GM18526 (cell line): ENCODE data around the gene HNRNPA3.

ENCODE experiments used
- POLR2A ChIP-seq: IDR thresholded peaks from 3 replicates; pipeline ENCODE4 v1.6.1; 2011; ENCODE audit not compliant: insufficient read length; ENCODE audit errors: extremely low read depth

Gene HNRNPA3

DNA sequence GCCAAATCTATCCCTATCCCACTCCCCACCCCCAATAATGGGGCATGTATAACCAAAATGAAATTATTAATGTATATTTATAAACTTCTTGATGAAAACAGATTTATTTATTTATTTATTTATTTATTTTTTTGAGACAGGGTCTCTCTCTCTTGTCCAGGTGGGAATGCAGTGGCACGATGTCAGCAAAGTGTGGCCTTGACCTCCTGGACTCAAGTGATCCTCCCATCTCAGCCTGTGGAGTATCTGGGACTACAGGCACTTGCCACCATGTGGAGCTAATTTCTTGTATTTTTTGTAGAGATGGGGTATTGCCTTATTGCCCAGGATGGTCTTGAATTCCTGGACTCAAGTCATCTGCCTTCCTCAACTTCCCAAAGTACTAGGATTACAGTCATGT lies 28.0 kb upstream of the HNRNPA3 start:
- TF ChIP-seq POLR2A = no peak

DNA sequence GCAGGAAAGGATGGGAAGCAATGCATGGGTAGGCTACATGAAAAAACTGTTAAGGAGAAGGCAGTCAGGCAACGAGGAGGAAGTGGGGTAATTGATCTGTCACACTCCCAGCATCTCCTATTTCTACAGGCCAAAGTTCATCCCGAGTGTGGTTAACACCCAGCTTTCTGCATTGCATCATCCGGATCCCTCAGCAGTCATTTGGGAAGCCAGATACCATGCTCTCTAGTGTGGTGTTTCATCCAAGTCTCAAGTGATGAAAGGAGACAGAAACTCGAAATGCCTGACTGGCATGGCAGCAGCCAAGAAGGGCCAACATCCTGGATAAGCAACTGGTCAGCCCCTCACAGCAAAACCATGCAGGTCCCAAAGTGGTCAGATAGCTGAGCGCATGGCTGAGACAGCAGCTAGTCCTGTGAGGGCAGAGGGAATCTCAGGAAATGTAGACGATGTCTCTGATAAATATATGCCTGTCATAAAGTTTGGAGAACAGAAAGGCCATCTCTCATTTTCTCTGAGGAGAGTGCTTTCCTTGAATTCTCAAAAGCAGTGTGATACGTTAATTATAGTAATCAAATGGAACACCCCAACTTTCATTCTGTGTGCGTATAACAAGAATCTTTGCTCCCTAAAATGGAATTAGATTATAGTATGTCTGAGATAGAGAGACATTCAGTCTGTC lies 24.8 kb upstream of the HNRNPA3 start:
- no peak for TF ChIP-seq POLR2A

DNA sequence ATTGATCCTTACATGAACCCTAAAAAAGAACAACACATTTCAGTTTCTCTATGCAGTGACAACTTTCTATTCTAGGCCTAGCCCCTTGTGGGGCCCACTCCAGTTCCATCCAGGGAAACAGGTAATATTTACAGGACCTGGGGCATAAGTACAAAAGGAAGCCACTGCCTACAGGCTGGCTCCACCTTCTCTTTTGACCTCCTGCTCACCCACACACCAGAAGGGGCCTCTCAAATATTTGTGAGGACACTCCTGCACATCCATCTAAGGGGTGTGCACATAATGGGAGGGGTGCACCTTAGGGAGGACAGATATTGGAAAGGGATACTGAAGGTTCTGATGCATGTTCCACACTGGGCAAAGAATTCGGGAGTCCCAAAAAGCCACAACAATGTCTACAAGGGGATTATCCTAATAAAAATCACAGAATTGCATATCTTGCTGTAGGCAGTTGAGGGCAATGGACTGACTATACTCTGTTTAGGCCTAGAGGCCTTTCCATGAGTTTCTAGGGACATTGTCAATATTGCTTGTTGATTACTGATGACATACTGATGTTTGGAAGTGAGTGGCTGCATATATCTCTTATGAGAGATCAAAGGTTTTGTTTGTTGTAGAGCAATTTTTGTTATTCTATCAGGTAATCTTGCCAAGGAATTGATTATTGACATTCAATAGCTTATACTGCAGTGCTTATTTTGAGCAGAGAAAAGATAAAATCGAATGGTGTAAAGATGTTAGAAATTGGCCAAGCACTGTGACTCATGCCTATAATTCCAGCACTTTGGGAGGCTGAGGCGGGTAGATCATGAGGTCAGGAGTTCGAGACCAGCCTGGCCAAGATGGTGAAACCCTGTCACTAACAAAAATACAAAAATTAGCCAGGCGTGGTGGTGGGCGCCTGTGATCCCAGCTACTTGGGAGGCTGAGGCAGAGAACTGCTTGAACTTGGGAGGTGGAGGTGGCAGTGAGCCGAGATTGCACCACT lies 23.8 kb upstream of the HNRNPA3 start:
- no peak for TF ChIP-seq POLR2A

DNA sequence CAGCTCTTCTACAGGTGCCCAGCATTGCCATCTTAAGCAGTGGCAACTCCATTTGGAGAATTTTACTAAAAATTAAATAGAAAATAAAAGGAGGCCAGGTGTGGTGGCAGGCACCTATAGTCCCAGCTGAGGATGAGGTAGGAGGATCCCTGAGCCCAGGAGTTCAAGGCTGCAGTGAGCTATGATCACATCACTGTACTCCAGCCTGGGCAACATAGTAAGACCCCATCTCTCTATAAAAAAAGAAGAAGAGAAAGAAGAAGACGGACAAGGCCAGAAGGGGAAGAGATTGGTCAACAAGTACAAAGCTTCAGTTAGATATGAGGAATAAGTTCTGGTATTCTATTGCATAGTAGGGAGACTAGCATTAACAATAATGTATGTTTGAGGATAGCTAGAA lies 21.7 kb upstream of the HNRNPA3 start:
- TF ChIP-seq POLR2A = no peak

DNA sequence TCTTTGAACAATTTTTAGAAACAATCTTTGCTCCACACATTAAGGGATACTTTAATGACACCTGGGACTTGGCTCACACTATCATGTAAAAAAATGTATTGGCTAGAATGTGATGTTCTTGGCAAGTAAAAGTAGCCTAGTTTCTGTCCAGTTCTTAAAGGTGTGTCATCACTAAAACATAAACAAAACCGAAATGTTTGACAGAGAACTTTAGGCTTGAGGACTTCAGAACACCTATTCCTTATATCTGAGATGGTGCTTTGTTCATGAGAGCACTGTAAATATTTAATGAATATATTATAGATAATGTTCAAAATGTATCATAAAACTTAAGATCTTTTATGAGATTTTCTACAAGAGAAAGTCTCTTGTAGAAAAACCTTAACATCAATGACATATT lies 19.8 kb upstream of the HNRNPA3 start:
- no peak for TF ChIP-seq POLR2A

DNA sequence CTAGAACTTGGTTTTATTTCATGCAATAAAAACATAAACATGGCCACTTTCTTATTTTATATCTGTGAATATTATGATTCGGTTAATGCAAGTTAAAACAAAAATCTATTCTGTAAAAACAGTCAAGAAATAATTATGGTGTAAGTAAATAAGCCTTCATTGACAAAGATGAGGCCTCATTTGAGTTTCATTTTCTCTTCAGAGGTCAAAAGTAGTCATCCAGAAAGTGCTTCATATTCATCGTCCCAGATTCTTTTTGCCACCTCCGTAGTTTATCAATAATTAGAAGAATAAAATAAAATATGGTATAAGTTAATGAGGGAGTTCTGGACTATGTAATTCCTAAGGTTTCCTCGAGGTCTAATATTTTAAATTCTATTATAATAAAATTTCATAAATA lies 19.4 kb upstream of the HNRNPA3 start:
- TF ChIP-seq POLR2A = no peak

DNA sequence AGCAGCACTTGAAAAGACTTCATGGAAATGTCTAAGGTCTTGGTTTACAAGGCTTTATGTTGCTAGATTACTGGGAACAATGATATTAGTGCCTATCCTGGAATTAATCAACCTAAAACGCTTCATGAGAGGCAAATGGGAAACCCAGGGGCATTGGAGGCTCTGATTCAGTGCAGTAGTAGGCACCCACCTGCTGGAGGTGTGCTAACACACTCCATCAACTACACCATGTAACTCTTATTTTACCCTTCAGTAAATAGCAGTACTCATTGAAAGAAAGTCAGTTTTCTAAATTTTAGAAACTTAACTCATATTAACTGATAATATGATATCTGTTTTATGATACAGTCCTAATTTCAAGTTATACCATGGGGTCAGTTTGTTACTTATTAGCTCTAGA lies 17.4 kb upstream of the HNRNPA3 start:
- TF ChIP-seq POLR2A = no peak

DNA sequence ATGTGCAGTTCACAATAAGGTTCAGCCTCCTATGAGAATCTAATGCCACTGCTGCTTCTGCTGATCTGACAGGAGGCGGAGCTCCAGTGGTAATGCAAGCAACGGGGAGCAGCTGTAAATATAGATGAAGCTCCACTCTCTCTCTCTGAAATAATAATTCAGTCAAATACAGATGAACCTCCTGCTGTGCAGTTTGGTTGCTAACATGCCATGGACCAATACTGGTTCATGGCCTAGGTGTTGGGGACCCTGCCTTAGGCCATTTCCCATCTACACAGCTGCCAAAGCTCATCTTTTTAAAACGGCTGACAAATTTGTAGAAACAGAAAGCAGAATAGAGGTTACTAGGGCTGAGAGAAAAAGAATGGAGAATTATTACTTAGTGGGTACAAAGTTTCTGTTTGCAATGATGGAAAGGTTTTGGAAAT lies 10.7 kb upstream of the HNRNPA3 start:
- no peak for TF ChIP-seq POLR2A

DNA sequence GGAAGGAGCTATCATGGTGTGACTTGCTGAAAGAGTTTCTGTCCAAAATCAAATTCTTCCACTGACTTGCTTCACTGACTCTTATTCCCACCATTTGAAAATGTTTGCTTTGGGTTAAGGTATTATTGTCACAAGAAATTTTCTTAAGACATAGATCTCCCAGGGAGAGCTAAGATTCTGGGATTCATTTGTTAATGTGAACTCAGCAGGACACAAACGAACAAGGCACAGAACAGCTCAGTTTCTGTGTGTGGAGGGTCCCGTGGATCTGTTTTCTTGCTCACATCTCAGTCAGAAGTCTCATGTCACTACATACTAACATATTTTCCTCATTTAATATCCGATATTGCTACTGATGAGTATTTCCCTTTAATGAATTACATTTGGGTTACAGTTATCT lies 8.2 kb upstream of the HNRNPA3 start:
- TF ChIP-seq POLR2A = no peak

DNA sequence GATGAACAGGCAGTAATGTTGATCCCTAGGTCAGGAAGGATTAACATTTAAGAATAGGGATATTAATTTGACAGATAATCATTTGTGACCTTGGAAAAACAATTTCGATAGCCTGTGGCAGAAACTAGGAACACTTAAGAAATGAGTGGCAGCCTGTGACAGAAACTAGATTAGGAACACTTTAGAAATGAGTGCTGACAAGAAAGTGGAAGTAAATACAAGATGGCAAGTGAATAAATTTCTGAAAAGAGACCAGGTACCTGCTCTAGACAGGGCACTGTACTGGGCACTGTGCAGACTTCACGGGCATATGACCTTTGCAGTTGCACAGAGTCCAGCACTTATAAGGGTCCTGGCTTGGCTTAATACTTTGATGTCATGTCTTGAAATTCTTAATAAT lies 5.5 kb upstream of the HNRNPA3 start:
- TF ChIP-seq POLR2A = no peak

DNA sequence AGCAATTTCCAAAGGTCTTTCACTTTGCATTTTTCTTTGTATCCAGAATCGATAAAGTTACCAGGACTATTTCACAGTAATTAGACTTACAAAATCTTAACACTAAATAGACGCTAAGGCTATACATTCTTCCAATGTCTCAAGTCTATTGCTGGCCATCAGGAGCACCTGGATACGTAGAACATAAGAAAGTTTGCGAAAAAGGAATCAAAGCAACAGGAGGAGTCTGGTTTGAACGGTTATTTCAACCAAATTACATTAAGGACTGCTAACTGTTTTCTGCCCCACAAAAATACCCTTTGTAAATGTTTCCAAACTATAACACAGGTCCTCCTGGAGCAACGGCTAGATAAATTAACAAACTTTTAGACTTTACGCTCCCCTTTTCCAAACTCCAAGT lies 1.4 kb upstream of the HNRNPA3 start:
- TF ChIP-seq POLR2A = no peak

DNA sequence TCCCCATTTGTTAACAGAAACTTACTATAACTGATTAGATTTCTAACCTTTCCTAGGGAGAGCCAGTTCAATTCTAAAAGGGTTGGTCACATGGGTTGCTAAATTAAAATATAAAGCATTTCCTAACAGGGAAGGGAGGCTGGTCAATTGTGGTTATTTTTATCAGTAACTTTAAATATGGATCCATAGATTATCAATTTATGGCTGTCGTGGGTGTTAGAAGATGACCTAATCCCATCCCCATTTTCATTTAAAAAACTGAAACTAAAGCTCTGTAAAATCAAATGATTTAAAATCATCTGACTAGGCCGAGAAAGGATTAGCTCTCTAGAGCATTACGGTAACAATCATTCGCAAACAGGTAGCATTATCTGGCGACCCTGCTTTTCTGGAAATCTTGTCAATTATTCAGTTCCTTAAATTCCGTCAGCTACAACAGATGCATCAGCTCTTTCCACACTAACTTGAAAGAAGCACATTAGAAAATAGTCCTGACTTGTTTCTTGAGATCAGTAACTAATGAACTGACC lies 953 bp upstream of the HNRNPA3 start:
- no peak for TF ChIP-seq POLR2A

DNA sequence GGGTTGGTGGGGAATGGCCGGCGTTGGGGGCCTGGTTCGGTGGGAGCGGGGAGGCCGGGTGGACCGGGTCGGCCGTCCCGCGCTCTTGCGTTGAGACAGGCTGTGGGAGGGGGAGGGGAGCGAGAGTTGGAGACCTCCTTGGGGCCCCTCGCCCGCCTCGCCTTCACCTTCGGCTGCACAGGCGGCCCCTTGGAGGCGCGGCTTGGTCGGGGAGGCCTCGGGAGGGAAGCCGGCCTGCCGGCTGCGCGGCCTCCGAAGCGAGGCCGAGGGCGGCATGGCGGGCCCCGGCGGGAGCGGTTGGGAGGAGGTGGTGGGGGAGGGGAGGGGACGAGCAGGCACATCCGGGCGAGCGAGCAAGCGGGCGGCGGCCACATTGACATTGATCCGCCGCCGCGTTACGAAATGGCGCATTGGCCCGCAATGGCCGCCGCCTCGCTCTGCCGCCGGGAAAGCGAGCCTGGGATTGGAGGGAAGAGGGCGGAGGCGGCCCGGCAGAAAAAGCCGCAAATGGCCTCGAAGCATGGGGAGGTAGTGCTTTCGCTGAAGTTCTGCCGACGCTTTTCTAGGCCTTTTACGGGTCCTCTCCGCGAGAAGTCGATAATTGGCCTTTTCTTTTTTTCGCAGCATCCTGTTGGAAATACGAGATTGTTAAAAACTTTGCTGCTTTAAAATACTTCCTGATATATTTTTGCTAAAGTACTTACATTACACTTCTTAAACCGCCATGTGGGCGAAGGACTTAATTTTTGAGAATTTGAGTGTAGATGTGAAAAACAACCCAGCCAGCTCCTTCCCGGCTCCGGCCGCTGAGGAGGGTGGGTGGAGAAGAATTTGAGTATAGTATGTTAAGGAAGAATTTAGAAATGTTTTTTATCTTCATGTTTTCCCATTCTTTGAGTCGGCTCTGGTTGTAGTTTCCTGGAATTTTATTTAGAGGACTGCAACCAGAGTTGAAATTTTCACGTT lies 580 bp downstream of the HNRNPA3 start:
- peak; percentile 45 for TF ChIP-seq POLR2A

DNA sequence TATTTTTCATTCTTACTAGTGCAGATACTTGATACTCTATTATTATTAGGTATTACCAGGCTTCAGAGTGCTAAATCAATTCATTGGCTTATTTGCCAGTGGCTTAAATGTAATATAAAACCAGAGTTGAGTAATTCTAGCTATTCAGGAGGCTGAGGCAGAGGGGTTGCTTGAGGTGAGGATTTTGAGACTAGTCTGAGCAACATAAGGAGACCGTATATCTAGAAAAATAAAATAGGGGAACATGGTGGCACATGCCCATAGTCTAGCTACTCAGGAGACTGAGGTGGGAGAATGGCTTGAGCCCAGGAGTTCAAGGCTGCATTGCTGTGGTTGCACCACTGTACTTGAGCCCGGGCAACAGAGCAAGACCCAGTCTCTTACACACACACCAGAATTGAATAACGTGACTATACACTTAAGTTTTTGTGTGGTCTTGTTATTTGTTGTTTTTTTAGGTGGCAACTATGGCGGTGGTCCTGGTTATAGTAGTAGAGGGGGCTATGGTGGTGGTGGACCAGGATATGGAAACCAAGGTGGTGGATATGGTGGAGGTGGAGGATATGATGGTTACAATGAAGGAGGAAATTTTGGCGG lies 4.8 kb downstream of the HNRNPA3 start:
- no peak for TF ChIP-seq POLR2A

DNA sequence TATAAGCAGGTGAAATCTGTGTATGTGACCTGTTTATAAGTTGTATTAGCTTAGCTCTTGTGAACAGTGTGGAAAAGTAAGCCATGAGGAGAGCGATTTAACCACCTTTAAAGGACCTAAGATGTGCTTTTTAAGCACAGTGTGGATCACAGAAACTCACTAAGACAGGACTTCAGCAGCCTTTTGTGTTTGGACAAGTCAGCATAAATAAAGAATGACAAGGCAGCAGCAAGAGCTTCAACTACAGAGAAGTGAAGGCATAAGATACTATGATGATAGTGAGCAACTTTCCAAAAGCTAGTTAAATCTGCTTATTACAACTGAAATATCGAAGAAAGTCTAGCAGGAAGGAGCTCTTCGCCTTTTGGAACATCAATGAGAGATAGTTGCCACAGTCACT lies 8.9 kb downstream of the HNRNPA3 start:
- no peak for TF ChIP-seq POLR2A
